GM21447 (cell line): ENCODE results near the gene POU5F1.
"Not testable (repeated sequence)": the region's sequence is repeated elsewhere in the genome, so short reads cannot be mapped to it uniquely, and the experiment has no call there.

ENCODE experiments used
- ATAC-seq: cut with Tn5 transposase; IDR thresholded peaks from one replicate; pipeline ENCODE4 v1.9.1; 2021; ENCODE audit not compliant: unreplicated experiment

The POU5F1 gene

DNA sequence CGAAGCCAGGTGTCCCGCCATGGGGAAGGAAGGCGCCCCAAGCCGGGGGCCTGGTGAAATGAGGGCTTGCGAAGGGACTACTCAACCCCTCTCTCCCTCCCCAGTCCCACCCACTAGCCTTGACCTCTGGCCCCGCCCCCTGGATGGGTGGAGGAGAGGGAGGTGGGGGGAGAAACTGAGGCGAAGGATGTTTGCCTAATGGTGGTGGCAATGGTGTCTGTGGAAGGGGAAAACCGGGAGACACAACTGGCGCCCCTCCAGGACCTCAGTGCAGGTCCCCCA lies at the start of gene POU5F1:
Gene POU5F1 (minus strand): TSS at position 83 of the 282 bp plus-strand sequence. CDS start 62 bp downstream, at position 21.
- ATAC-seq: no peak

DNA sequence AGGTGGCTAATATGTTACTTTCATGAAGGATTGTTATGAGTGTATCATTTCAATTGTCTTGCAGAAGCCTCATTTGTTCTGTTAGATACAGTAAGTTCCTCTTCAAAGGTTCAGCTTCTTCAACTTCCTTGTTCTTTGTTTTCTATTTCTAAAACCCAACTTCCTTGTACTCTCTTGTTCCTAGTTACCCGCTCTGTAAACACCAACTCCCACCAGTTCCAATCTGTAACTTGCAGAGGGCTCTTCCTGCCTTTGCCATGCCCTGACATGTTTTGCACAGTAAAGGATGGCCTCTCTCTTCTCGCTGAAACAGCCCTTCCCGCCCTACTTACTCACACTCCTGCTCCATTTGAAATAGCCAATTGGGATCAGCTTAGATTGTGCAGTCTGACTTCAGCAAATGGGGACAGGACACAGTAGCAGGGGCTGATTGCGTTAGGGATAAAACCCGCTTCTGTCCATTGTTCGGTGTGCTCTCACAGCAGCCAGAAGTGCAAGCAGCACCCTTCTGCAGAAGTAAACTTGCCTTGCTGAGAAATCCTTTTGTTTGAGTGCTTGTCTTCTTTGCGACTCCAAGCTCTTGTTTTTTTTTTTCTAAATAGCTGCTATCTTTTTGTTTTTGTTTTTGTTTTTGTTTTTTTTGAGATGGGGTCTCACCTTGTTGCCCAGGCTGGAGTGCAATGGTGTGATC lies 45.9 kb upstream of the POU5F1 start:
- no peak for ATAC-seq

DNA sequence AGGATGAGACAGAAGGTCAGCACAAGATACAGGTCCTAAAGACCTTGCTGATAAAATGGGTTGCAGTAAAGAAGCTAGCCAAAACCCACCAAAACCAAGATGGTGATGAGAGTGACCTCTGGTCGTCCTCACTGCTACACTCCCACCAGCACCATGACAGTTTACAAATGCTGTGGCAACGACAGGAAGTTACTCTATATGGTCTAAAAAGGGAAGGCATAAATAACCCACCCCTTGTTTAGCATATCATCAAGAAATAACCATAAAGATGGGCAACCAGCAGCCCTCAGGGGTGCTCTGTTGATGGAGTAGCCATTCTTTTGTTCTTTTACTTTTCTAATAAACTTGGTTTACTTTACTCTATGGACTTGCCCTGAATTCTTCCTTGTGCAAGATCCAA lies 44.7 kb upstream of the POU5F1 start:
- not testable (repeated sequence) for ATAC-seq

DNA sequence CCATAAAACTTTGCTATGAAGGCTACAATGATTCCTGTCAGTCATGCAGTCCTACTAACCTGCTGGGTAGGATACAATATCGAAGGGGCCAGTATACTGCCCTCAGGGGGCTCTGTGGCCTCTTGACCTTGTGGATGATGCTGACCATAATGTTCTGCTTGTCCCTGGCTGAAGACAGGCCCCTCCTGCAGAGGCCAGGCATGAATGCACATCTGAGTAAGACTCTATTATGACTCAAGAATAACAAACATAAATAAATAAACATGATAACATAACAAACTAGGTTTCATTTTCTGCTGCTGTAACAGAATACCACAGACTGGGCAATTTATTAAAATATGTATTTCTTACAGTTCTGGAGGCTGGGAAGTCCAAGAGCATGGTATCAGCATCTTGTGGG lies 44.0 kb upstream of the POU5F1 start:
- ATAC-seq: no peak

- no peak for ATAC-seq
These were observed 40.5 kb upstream of the POU5F1 start for GRCh38 chr6:31210741-31211532.

- ATAC-seq: no peak
These were observed 39.6 kb upstream of the POU5F1 start for GRCh38 chr6:31210123-31210522.

- no peak for ATAC-seq
These were observed 38.7 kb upstream of the POU5F1 start for GRCh38 chr6:31209137-31209536.

GRCh38 chr6:31208506-31208905 lies 38.0 kb upstream of the POU5F1 start:
- no peak for ATAC-seq

GRCh38 chr6:31205638-31206037 lies 35.2 kb upstream of the POU5F1 start:
- ATAC-seq: no peak

DNA sequence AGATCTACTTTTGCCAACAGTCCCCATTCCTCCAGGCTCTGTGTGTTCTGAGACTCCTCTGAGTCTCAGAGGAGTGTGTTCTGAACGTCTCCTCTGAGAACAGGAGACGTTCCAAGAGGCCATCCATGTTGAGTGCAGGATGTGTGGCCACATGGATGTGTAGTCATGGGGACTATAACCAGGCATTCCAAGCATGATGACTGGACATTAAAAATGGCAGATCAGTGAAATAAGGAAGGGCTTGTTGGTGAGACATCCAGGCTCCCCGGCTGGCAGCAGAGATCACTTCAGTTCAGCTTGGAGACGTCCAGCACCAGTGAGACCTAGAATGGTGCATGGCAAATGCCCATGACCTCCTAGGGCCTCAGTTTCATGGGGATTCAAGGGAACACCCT lies 34.3 kb upstream of the POU5F1 start:
- no peak for ATAC-seq

- peak; percentile 56 for ATAC-seq
These were observed 33.0 kb upstream of the POU5F1 start for GRCh38 chr6:31203345-31203979.

DNA sequence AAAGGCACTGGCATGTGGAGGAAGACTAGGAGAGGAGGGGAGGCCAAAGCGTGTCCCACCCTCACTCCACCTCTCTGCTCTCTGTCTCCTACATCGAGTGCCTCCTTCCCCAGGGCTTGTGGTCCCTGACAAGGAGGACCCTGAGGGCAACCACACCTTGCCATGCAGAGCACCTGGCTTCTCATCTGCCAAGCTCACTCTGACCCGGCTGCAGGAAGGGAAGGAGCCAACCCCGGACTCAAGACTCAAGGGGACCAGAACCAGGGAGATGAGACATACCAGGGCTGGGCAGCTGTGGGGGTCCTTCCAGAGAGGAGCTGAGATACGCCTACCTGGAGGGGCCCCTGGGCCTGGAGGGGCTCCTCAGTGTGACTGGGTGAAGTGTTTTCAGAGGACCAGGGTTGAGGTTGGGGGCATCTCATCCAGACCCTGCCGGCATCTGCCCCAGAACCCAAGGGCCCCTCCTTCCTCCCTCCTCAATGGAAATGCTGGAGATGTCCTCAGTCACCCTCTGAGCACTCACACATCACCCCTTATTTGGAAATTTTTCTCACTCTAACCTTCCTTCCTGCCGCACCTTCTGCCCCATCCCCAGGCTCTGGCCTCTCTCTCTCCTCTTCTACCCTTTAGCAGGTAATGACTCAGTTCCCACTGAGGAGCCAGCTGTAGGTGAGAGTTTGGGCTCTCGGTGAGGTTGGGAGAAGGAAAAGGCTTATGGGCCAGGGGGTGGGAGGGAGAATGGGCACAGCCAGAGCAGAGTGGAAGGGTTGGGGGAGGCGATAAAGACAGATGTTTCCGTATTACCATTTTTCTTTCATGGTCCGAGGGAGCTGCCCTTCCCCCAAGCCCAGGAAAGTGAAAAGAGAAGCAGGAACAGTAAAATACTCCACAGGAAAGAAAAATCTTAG lies 32.0 kb upstream of the POU5F1 start:
- no peak for ATAC-seq

DNA sequence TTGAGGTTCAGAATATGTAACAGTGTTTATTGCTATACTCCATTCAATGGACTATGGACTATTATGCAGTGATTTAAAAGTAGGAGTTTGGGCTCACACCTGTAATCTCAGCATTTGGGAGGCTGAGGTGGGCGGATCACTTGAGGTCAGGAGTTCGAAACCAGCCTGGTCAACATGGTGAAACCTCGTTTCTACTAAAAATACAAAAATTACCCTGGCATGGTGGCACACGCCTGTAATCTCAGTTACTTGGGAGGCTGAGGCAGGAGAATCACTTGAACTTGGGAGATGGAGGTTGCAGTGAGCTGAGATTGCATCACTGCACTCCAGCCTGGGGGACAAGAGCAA lies 28.6 kb upstream of the POU5F1 start:
- ATAC-seq: not testable (repeated sequence)

DNA sequence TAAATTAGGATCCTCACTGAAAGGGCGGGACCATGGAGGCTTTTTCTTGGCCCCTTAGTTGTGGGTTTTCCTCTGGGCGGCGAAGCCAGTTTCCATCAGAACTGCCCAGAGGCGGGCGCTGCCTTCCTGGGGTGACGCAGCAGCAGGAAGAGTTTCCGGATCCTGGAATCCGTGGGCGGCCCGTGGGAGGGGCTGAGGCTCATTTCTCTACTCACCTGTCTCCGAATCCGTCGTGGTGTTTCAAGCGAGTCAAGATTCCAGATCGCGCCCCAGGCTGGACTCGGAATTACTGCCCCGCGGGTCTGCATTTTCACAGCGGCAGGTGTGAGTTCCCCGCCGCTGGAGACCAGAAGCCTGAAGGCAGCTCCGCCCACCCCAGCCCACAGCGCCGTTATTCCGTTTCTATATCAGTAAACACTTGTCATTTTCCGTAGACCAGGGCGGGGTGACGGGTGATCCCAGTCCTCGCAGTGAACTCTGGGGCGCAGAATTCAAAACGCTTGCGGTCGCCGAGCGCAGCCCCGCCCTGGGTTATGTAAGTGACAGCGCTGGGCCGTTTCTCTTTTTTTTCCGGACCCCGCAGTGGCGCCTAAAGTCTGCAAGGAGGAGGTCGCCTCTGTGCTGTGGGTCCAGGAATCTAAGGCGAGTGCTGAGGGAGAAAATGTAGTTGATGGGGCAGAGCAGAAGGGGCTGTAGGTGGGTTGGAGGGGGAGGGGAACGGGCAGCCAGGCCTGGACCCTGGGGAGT lies 27.2 kb upstream of the POU5F1 start:
- peak; percentile 68 for ATAC-seq

- not testable (repeated sequence) for ATAC-seq
These were observed 26.0 kb upstream of the POU5F1 start for GRCh38 chr6:31196251-31197022.

DNA sequence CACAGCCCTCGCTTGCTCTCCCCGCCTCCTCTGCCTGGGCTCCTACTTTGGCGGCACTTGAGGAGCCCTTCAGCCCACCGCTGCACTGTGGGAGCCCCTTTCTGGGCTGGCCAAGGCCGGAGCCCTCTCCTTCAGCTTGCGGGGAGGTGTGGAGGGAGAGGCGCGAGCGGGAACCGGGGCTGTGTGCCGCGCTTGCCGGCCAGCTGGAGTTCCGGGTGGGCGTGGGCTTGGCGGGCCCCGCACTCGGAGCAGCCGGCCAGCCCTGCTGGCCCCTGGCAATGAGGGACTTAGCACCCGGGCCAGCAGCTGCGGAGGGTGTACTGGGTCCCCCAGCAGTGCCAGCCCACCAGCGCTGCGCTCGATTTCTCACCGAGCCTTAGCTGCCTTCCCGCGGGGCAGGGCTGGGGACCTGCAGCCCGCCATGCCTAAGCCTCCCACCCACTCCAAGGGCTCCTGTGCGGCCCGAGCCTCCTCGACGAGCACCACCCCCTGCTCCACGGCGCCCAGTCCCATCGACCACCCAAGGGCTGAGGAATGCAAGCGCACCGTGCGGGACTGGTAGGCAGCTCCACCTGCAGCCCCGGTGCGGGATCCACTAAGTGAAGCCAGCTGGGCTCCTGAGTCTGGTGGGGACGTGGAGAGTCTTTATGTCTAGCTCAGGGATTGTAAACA lies 25.0 kb upstream of the POU5F1 start:
- ATAC-seq: not testable (repeated sequence)

DNA sequence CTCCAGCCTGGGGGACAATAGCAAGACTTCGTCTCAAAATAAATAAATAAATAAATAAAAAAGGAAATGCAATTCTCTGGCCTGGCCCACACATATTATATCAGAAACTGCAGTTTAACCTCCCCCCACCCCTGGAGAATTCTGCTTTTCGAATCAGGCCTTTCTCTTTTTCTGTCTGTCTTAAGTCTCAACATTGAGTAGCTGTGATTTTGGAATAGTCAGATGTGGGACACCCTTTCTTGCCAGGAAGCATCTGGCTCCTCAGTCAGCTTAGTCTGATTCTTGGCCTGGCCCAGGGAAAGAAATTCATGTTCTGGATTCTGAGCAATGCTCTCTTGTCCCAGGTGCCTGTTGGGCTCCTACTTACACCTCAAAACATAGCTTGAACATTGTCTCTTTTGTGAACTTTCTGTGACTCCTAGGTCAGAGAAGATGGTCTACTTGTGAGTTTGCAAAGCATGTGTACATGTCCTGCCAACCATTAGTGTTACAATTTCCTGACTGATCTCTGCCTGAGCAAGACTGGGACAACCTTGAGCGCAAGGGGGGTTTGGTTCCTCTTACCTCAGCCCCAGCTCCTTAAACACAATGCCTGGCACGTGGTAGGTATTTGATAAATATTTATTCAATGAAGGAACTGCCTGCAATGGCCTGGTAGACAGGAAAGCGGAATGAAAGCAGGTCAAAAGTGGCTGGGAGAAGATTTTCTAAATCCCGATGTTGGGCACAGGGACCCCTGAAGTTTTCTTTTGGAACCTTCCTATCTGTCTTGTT lies 23.8 kb upstream of the POU5F1 start:
- ATAC-seq: no peak

GRCh38 chr6:31193206-31193605 lies 22.7 kb upstream of the POU5F1 start:
- ATAC-seq: no peak
